SK-N-SH treated with all-trans-retinoic acid at 6 μM for 48 hours (cell line): ENCODE results near the gene SORCS1.

ENCODE experiments used
- ATAC-seq: fragments of 200-7000 bp; cut with Tn5 transposase; 3 replicates; pipeline ENCODE4 v1.9.1; 2020; ENCODE audit warnings: mild to moderate bottlenecking, moderate library complexity
- BACH2 ChIP-seq: fragments of 250-450 bp; sonication (Bioruptor Pico); IDR thresholded peaks from 2 replicates; pipeline ENCODE4 v1.9.0; 2021; ENCODE audit warnings: mild to moderate bottlenecking, borderline replicate concordance
- CSDC2 ChIP-seq: fragments of 250-450 bp; sonication (Bioruptor Pico); IDR thresholded peaks from 2 replicates; pipeline ENCODE4 v1.5.0; 2020; ENCODE audit warnings: mild to moderate bottlenecking, moderate library complexity
- GLIS3 ChIP-seq: fragments of 250-450 bp; sonication (Bioruptor Pico); IDR thresholded peaks from 2 replicates; pipeline ENCODE4 v1.5.0; 2020; ENCODE audit warnings: mild to moderate bottlenecking, moderate library complexity
- ISL1 ChIP-seq: fragments of 250-450 bp; sonication (Bioruptor Pico); IDR thresholded peaks from 2 replicates; pipeline ENCODE4 v2.1.2; 2022; ENCODE audit warnings: mild to moderate bottlenecking, moderate library complexity
- OSR1 ChIP-seq: fragments of 250-450 bp; sonication (Bioruptor Pico); IDR thresholded peaks from 2 replicates; pipeline ENCODE4 v1.8.0; 2022; ENCODE audit warnings: moderate library complexity, mild to moderate bottlenecking, inconsistent platforms
- PPARA ChIP-seq: fragments of 250-450 bp; sonication (Bioruptor Pico); IDR thresholded peaks from 2 replicates; pipeline ENCODE4 v1.5.0; 2020; ENCODE audit warnings: mild to moderate bottlenecking, borderline replicate concordance
- RARB ChIP-seq: fragments of 250-450 bp; sonication (Bioruptor Pico); IDR thresholded peaks from 2 replicates; pipeline ENCODE4 v1.8.0; 2021; ENCODE audit warnings: mild to moderate bottlenecking, moderate library complexity
- SNAI2 ChIP-seq: fragments of 250-450 bp; sonication (Bioruptor Pico); IDR thresholded peaks from 2 replicates; pipeline ENCODE4 v1.5.0; 2020; ENCODE audit warnings: mild to moderate bottlenecking, moderate library complexity
- TCF4 ChIP-seq: fragments of 250-450 bp; sonication (Bioruptor Pico); IDR thresholded peaks from 2 replicates; pipeline ENCODE4 v1.8.0; 2021; ENCODE audit warnings: mild to moderate bottlenecking, moderate library complexity, borderline replicate concordance
- TOX ChIP-seq: fragments of 250-450 bp; sonication (Bioruptor Pico); IDR thresholded peaks from 2 replicates; pipeline ENCODE4 v1.8.0; 2021; ENCODE audit warnings: mild to moderate bottlenecking, moderate library complexity, borderline replicate concordance
- ZC3H10 ChIP-seq: fragments of 250-450 bp; sonication (Bioruptor Pico); IDR thresholded peaks from 2 replicates; pipeline ENCODE4 v1.5.1; 2021; ENCODE audit warnings: mild to moderate bottlenecking, moderate library complexity
- ZFP3 ChIP-seq: fragments of 250-450 bp; sonication (Bioruptor Pico); IDR thresholded peaks from 2 replicates; pipeline ENCODE4 v1.5.0; 2020; ENCODE audit warnings: mild to moderate bottlenecking, moderate library complexity
- ZNF565 ChIP-seq: fragments of 450-650 bp; formaldehyde crosslinking; conservative IDR thresholded peaks from 2 replicates; pipeline ENCODE4 v1.5.0; 2020; ENCODE audit warnings: low read depth, mild to moderate bottlenecking, moderate library complexity
- ZNF8 ChIP-seq: fragments of 450-650 bp; formaldehyde crosslinking; IDR thresholded peaks from 2 replicates; pipeline ENCODE4 v1.5.0; 2020; ENCODE audit warnings: mild to moderate bottlenecking, moderate library complexity
- TF ChIP-seq, protein P1 (sequence below): fragments of 250-450 bp; sonication (Bioruptor Pico); IDR thresholded peaks from 2 replicates; pipeline ENCODE4 v1.5.1; 2021; ENCODE audit warnings: mild to moderate bottlenecking, moderate library complexity
- TF ChIP-seq, protein P2 (sequence below): fragments of 250-450 bp; sonication (Bioruptor Pico); IDR thresholded peaks from 2 replicates; pipeline ENCODE4 v1.8.0; 2020; ENCODE audit warnings: mild to moderate bottlenecking, moderate library complexity, borderline replicate concordance
- TF ChIP-seq, protein P3 (sequence below): fragments of 250-450 bp; sonication (Bioruptor Pico); IDR thresholded peaks from 2 replicates; pipeline ENCODE4 v1.5.0; 2020; ENCODE audit warnings: mild to moderate bottlenecking, moderate library complexity
- TF ChIP-seq, protein P4 (sequence below): fragments of 250-450 bp; sonication (Bioruptor Pico); IDR thresholded peaks from 2 replicates; pipeline ENCODE4 v1.8.0; 2021; ENCODE audit warnings: low read depth, mild to moderate bottlenecking, moderate library complexity, borderline replicate concordance

SORCS1 gene

DNA sequence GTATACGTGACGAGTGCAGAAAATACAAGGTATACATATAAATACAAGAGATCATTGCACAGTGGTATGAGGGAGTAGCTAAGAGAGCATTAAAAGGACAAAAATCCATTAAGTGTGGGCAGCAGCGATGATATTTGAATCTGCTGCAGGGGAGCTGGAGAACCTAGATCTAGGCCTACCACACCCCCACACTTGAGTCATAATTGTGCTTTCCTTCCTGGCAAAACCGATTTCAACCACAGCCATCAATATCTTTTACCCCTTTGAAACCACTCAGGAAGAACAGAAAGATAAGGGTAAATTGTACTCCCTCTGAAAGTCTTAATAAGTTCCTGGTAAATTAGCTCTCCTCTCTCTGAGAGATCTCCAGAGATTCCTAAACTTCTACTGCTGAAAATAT lies 345.0 kb downstream of the SORCS1 start:
- no peak for ATAC-seq
- TF ChIP-seq CSDC2 (CRISPR knock-in tag) = no peak
- no peak for TF ChIP-seq OSR1 (CRISPR knock-in tag)
- TF ChIP-seq TOX (CRISPR knock-in tag) = no peak
- no peak for TF ChIP-seq ZNF565
- no peak for TF ChIP-seq RARB
- TF ChIP-seq TCF4 = no peak
- no peak for TF ChIP-seq BACH2 (CRISPR knock-in tag)
- no peak for TF ChIP-seq ISL1 (CRISPR knock-in tag)
- TF ChIP-seq, protein P1, sequence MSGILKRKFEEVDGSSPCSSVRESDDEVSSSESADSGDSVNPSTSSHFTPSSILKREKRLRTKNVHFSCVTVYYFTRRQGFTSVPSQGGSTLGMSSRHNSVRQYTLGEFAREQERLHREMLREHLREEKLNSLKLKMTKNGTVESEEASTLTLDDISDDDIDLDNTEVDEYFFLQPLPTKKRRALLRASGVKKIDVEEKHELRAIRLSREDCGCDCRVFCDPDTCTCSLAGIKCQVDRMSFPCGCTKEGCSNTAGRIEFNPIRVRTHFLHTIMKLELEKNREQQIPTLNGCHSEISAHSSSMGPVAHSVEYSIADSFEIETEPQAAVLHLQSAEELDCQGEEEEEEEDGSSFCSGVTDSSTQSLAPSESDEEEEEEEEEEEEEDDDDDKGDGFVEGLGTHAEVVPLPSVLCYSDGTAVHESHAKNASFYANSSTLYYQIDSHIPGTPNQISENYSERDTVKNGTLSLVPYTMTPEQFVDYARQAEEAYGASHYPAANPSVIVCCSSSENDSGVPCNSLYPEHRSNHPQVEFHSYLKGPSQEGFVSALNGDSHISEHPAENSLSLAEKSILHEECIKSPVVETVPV (CRISPR knock-in tag) = no peak
- no peak for TF ChIP-seq GLIS3 (CRISPR knock-in tag)
- TF ChIP-seq, protein P2, sequence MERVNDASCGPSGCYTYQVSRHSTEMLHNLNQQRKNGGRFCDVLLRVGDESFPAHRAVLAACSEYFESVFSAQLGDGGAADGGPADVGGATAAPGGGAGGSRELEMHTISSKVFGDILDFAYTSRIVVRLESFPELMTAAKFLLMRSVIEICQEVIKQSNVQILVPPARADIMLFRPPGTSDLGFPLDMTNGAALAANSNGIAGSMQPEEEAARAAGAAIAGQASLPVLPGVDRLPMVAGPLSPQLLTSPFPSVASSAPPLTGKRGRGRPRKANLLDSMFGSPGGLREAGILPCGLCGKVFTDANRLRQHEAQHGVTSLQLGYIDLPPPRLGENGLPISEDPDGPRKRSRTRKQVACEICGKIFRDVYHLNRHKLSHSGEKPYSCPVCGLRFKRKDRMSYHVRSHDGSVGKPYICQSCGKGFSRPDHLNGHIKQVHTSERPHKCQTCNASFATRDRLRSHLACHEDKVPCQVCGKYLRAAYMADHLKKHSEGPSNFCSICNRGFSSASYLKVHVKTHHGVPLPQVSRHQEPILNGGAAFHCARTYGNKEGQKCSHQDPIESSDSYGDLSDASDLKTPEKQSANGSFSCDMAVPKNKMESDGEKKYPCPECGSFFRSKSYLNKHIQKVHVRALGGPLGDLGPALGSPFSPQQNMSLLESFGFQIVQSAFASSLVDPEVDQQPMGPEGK (CRISPR knock-in tag) = no peak

DNA sequence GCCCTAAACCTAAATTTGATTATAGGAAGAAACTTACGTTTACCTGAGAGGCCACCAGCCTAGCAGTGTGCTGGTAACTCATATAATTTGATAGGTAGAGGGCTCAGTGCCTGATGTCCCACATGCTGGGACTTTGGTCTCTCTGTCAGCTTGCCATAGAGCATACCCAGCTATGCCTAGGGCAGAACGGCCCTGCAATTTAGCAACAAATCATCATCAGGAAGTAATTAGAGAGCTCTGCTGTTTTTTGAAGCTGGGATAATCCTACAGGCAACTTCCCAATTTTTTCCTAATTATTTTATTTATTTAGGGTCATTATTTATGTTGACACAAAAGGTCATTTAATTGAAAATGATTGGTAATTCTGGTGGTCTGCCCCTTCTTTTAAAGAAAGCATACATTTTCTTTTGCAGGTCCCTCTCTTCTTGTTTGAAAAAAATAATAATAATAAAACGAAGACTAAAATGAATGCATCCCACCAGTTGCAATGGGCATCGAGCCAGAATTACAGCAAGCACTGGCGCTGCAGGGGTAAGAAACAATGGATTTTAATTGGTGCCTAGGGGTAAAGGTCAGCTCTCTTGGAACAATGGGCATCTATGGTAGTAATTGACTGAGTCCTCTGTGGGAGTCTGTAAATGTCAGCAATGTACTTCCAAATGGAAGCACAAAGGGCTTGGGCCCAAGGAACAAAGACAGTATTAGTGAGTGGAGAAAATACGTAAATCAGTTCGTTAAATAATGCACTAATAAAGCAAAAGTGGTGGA lies 348.0 kb downstream of the SORCS1 start:
- peak; percentile 25; the same call in 1 of the 3 replicates for ATAC-seq
- TF ChIP-seq ZFP3 (CRISPR knock-in tag) = no peak
- TF ChIP-seq BACH2 (CRISPR knock-in tag) = no peak
- 0 out of 2 replicates have a peak, but pooled peaks have one; percentile 44 for TF ChIP-seq SNAI2
- TF ChIP-seq, protein P3, sequence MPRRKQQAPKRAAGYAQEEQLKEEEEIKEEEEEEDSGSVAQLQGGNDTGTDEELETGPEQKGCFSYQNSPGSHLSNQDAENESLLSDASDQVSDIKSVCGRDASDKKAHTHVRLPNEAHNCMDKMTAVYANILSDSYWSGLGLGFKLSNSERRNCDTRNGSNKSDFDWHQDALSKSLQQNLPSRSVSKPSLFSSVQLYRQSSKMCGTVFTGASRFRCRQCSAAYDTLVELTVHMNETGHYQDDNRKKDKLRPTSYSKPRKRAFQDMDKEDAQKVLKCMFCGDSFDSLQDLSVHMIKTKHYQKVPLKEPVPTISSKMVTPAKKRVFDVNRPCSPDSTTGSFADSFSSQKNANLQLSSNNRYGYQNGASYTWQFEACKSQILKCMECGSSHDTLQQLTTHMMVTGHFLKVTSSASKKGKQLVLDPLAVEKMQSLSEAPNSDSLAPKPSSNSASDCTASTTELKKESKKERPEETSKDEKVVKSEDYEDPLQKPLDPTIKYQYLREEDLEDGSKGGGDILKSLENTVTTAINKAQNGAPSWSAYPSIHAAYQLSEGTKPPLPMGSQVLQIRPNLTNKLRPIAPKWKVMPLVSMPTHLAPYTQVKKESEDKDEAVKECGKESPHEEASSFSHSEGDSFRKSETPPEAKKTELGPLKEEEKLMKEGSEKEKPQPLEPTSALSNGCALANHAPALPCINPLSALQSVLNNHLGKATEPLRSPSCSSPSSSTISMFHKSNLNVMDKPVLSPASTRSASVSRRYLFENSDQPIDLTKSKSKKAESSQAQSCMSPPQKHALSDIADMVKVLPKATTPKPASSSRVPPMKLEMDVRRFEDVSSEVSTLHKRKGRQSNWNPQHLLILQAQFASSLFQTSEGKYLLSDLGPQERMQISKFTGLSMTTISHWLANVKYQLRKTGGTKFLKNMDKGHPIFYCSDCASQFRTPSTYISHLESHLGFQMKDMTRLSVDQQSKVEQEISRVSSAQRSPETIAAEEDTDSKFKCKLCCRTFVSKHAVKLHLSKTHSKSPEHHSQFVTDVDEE (CRISPR knock-in tag) = peak; percentile 62; the same call in 1 of the 2 replicates
- no peak for TF ChIP-seq ISL1 (CRISPR knock-in tag)
- TF ChIP-seq TCF4 = peak; percentile 79
- no peak for TF ChIP-seq ZC3H10 (CRISPR knock-in tag)
- TF ChIP-seq ZNF8 (CRISPR knock-in tag) = 0 out of 2 replicates have a peak, but pooled peaks have one; percentile 24

DNA sequence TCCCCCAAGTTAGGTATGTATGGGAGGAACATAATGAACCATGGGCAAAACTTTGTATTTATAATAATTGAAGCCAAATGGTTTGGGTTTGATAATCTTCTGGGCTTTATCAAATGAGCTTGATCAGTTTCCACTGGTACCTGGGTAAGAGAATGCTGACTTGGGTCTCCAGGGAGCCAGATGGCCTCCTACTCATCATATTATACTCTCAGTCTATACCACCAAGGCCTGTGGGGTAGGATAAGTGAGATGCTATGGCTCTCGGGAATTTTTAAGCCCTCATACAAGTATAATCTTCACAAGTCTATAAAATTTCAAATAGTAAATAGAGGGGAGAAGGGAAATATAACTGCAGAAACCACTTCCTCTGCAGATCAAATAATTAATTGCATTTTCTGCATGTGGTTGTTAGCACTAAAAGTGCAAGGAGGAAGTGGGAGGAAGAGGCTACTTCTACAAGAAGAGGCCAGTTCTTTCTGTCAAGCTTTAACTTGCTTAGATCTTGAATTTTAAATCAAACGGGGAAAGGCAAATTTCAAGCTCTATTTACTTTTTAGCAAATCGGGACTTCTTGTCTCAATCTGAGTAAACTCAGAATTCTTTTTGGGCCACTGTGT lies 349.0 kb downstream of the SORCS1 start:
- TF ChIP-seq RARB = no peak
- TF ChIP-seq TCF4 = no peak
- TF ChIP-seq, protein P3 (CRISPR knock-in tag) = no peak
- TF ChIP-seq, protein P1 (CRISPR knock-in tag) = no peak
- no peak for TF ChIP-seq SNAI2
- TF ChIP-seq BACH2 (CRISPR knock-in tag) = no peak
- no peak for TF ChIP-seq PPARA
- TF ChIP-seq, protein P4, sequence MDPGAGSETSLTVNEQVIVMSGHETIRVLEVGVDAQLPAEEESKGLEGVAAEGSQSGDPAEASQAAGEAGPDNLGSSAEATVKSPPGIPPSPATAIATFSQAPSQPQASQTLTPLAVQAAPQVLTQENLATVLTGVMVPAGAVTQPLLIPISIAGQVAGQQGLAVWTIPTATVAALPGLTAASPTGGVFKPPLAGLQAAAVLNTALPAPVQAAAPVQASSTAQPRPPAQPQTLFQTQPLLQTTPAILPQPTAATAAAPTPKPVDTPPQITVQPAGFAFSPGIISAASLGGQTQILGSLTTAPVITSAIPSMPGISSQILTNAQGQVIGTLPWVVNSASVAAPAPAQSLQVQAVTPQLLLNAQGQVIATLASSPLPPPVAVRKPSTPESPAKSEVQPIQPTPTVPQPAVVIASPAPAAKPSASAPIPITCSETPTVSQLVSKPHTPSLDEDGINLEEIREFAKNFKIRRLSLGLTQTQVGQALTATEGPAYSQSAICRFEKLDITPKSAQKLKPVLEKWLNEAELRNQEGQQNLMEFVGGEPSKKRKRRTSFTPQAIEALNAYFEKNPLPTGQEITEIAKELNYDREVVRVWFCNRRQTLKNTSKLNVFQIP (CRISPR knock-in tag) = no peak
- TF ChIP-seq, protein P2 (CRISPR knock-in tag) = no peak
- TF ChIP-seq ZNF8 (CRISPR knock-in tag) = no peak
- TF ChIP-seq ZNF565 = no peak
- no peak for ATAC-seq
